SK-N-MC (cell line): ENCODE measurements around the gene FASTKD3.

ENCODE experiments used
- DNase-seq: peaks from one replicate; pipeline ENCODE4 v3.0.0-alpha.2; 2011; ENCODE audit warnings: low read depth, low spot score
- H3K27ac ChIP-seq: fragments of 200-600 bp; sonication (generic); 2 replicates; pipeline ENCODE4 v1.5.1; 2016; ENCODE audit warnings: mixed run types
- H3K36me3 ChIP-seq: fragments of 200-600 bp; sonication (generic); 2 replicates; pipeline ENCODE4 v1.6.1; 2017; ENCODE audit warnings: antibody characterized with exemption, low read length, mixed read lengths; ENCODE audit not compliant: insufficient read depth
- H3K4me3 ChIP-seq: fragments of 200-600 bp; sonication (generic); 2 replicates; pipeline ENCODE4 v1.5.1; 2016
- H3K9ac ChIP-seq: fragments of 200-600 bp; sonication (generic); 2 replicates; pipeline ENCODE4 v1.8.0; 2017; ENCODE audit warnings: mixed run types, mixed read lengths; ENCODE audit not compliant: insufficient read length
- H3K9me3 ChIP-seq: fragments of 200-600 bp; sonication (generic); 2 replicates; pipeline ENCODE4 v1.6.1; 2017; ENCODE audit warnings: low read depth, mild to moderate bottlenecking, antibody characterized with exemption, low read length, moderate library complexity, mixed read lengths
- EZH2 ChIP-seq: fragments of 200-600 bp; sonication (generic); IDR thresholded peaks from one replicate; pipeline ENCODE4 v1.6.1; 2017; ENCODE audit warnings: antibody characterized with exemption
- FOXP2 ChIP-seq: optimal IDR thresholded peaks from 2 replicates; pipeline ENCODE3; 2011; ENCODE audit warnings: mild to moderate bottlenecking, moderate library complexity; ENCODE audit not compliant: insufficient read depth; ENCODE audit errors: extremely low read length, control extremely low read depth
- POLR2AphosphoS5 ChIP-seq: IDR thresholded peaks from 2 replicates; pipeline ENCODE4 v1.6.1; 2012; ENCODE audit warnings: mild to moderate bottlenecking, low read depth, low read length, borderline replicate concordance

The FASTKD3 gene

GRCh38 chr5:7813007-7813406 is 55.8 kb downstream of the FASTKD3 start:
- H3K27ac ChIP-seq: no peak overlapping the region
- no peak overlapping the region for H3K9ac ChIP-seq
- H3K4me3 ChIP-seq: no peak overlapping the region
- DNase-seq: no peak
- no peaks in the 10 kb centered on the region for H3K36me3 ChIP-seq
- no peaks in the 10 kb centered on the region for H3K9me3 ChIP-seq
- TF ChIP-seq EZH2 (no peak), FOXP2 (no peak), POLR2AphosphoS5 (no peak)

- no peaks in the 10 kb centered on the region for H3K9me3 ChIP-seq
- no peak for DNase-seq
- TF ChIP-seq POLR2AphosphoS5: no peak
- no peak for TF ChIP-seq FOXP2
- TF ChIP-seq EZH2: no peak
- no peak overlapping the region for H3K4me3 ChIP-seq
- no peak overlapping the region for H3K27ac ChIP-seq
- H3K9ac ChIP-seq: no peak overlapping the region
- H3K36me3 ChIP-seq: no peaks in the 10 kb centered on the region
These were observed 57.1 kb downstream of the FASTKD3 start for GRCh38 chr5:7811715-7812114.
